Thyroid gland (tissue), 4 donors: ENCODE results near the gene CYP11A1.

ENCODE experiments used
- POLR2A ChIP-seq, 2 donors: fragments of 450-650 bp; IDR thresholded peaks; one replicate each; pipeline ENCODE4 v1.6.1; 2017; ENCODE audit warnings: antibody characterized with exemption in 2 of 2, mild to moderate bottlenecking in 2 of 2, moderate library complexity in 1 of 2
- TF ChIP-seq, protein P1 (sequence below), 6 experiments: fragments of 200-600 bp in 3 of 6; fragments of 450-650 bp in 3 of 6; sonication (generic) in 3 of 6; IDR thresholded peaks; one replicate each; pipeline ENCODE4 v1.5.1; 2016 to 2019; ENCODE audit warnings: antibody characterized with exemption in 6 of 6, mild to moderate bottlenecking in 2 of 6, inconsistent platforms in 1 of 6, moderate library complexity in 1 of 6

DNA sequence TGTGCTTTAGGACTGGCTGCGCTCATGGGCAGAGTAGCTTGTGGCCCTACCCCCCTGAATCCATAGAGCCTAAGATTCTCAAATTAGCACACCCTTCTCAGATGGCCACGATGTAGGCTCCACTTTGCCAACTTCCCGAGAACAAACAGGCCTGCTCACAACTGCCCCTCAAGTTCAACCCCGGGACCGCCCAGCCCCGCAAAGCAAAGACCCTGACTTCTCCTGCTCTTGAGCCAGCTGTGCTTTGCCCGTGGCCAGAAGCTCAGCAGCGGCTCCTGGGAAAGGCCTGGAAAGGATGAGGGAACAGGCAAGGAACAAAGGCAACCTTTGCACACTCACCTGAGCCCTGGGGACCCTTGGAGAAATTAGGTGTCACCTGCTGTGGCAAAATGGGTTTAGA is 32.0 kb downstream of the CYP11A1 start:
- no peak for TF ChIP-seq POLR2A (IDR thresholded peaks at IDR 0.05)
- TF ChIP-seq, protein P1, sequence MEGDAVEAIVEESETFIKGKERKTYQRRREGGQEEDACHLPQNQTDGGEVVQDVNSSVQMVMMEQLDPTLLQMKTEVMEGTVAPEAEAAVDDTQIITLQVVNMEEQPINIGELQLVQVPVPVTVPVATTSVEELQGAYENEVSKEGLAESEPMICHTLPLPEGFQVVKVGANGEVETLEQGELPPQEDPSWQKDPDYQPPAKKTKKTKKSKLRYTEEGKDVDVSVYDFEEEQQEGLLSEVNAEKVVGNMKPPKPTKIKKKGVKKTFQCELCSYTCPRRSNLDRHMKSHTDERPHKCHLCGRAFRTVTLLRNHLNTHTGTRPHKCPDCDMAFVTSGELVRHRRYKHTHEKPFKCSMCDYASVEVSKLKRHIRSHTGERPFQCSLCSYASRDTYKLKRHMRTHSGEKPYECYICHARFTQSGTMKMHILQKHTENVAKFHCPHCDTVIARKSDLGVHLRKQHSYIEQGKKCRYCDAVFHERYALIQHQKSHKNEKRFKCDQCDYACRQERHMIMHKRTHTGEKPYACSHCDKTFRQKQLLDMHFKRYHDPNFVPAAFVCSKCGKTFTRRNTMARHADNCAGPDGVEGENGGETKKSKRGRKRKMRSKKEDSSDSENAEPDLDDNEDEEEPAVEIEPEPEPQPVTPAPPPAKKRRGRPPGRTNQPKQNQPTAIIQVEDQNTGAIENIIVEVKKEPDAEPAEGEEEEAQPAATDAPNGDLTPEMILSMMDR (IDR thresholded peaks at IDR 0.05), result no peak
